CD4-positive, alpha-beta T cell treated with Interleukin-6 for 4 hours (primary cell): ENCODE results near the gene PANX2.
"Not testable (repeated sequence)": the region's sequence is repeated elsewhere in the genome, so short reads cannot be mapped to it uniquely, and the experiment has no call there.

Experiments used
- DNase-seq: peaks from one replicate; pipeline ENCODE4 v3.0.0-alpha.2; 2020; ENCODE audit warnings: mixed read lengths

The PANX2 gene

GRCh38 chr22:50199251-50199721 lies 28.8 kb downstream of the PANX2 start:
- DNase-seq, result no peak

GRCh38 chr22:50199829-50200460 lies 29.4 kb downstream of the PANX2 start:
- peak; percentile 23 for DNase-seq

- peak; percentile 97 for DNase-seq
Measured at GRCh38 chr22:50200461-50201190, 30.1 kb downstream of the PANX2 start, which contains the start of gene SELENOO. TSS of gene SELENOO (plus strand) at chr22:50201011. CDS start at chr22:50201037, 26 bp downstream.

GRCh38 chr22:50201191-50202129 lies 30.9 kb downstream of the PANX2 start:
- no peak for DNase-seq

GRCh38 chr22:50202130-50202666 lies 31.7 kb downstream of the PANX2 start:
- DNase-seq, result no peak

- DNase-seq, result no peak
Measured at GRCh38 chr22:50203288-50203687, 32.8 kb downstream of the PANX2 start.

- DNase-seq, result no peak
Measured at GRCh38 chr22:50204571-50204970, 34.0 kb downstream of the PANX2 start.

- not testable (repeated sequence) for DNase-seq
Measured at GRCh38 chr22:50204998-50205397, 34.5 kb downstream of the PANX2 start.

- DNase-seq, result no peak
Measured at GRCh38 chr22:50205781-50206569, 35.4 kb downstream of the PANX2 start.

- DNase-seq, result no peak
Measured at GRCh38 chr22:50206599-50206998, 36.1 kb downstream of the PANX2 start.

GRCh38 chr22:50207383-50208140 lies 37.0 kb downstream of the PANX2 start:
- DNase-seq, result no peak

GRCh38 chr22:50208430-50208938 lies 38.0 kb downstream of the PANX2 start:
- no peak for DNase-seq

GRCh38 chr22:50208939-50209892 lies 38.7 kb downstream of the PANX2 start:
- no peak for DNase-seq

- DNase-seq, result peak; percentile 82
Measured at GRCh38 chr22:50209893-50210292, 39.4 kb downstream of the PANX2 start.

- no peak for DNase-seq
Measured at GRCh38 chr22:50210378-50211139, 40.0 kb downstream of the PANX2 start.

- DNase-seq, result no peak
Measured at GRCh38 chr22:50211147-50211546, 40.6 kb downstream of the PANX2 start.

- no peak for DNase-seq
Measured at GRCh38 chr22:50213263-50213662, 42.7 kb downstream of the PANX2 start.

- DNase-seq, result no peak
Measured at GRCh38 chr22:50215297-50216054, 44.9 kb downstream of the PANX2 start.
